Osteoblast (primary cell): Measurements from ENCODE around the gene PLA2G12A. TPM values are rescaled to one million over a fixed set of nuclear protein-coding genes. Genes with fewer than 3 reads are reported as not detected.

Source experiments
- DNase-seq: peaks from one replicate; pipeline ENCODE4 v3.0.0; 2011; ENCODE audit warnings: low spot score, mixed read lengths; ENCODE audit not compliant: insufficient read length; ENCODE audit errors: missing footprints
- H2AFZ ChIP-seq: 2 replicates; pipeline ENCODE4 v1.6.0; 2011; ENCODE audit warnings: mild to moderate bottlenecking, low read length
- H3K27ac ChIP-seq: 2 replicates; pipeline ENCODE4 v1.5.1; 2011; ENCODE audit warnings: mild to moderate bottlenecking, low read depth, low read length, moderate library complexity
- H3K27me3 ChIP-seq: 2 replicates; pipeline ENCODE4 v1.6.0; 2012; ENCODE audit warnings: mild to moderate bottlenecking, control low read depth, inconsistent platforms, low read length, moderate library complexity; ENCODE audit not compliant: insufficient read depth
- H3K36me3 ChIP-seq: 2 replicates; pipeline ENCODE4 v1.5.1; 2011; ENCODE audit warnings: mild to moderate bottlenecking, low read length, control low read depth, moderate library complexity; ENCODE audit not compliant: insufficient read depth
- H3K4me1 ChIP-seq: 2 replicates; pipeline ENCODE4 v1.5.1; 2011; ENCODE audit warnings: mild to moderate bottlenecking, low read length, control low read depth, moderate library complexity; ENCODE audit not compliant: insufficient read depth
- H3K4me2 ChIP-seq: 2 replicates; pipeline ENCODE4 v1.6.0; 2011; ENCODE audit warnings: mild to moderate bottlenecking, low read length; ENCODE audit not compliant: insufficient read depth
- H3K4me3 ChIP-seq: fragments of 200-600 bp; sonication (generic); 3 replicates; pipeline ENCODE4 v1.5.1; 2012; ENCODE audit warnings: mild to moderate bottlenecking, low read length, inconsistent platforms; ENCODE audit not compliant: insufficient read depth
- H3K79me2 ChIP-seq: 2 replicates; pipeline ENCODE4 v1.6.0; 2012; ENCODE audit warnings: mild to moderate bottlenecking, low read length, control low read depth, inconsistent platforms; ENCODE audit not compliant: insufficient read depth
- H3K9me3 ChIP-seq: 2 replicates; pipeline ENCODE4 v1.5.1; 2011; ENCODE audit warnings: low read depth, low read length, control low read depth
- H4K20me1 ChIP-seq: 2 replicates; pipeline ENCODE4 v1.6.0; 2012; ENCODE audit warnings: mild to moderate bottlenecking, low read length, control low read depth; ENCODE audit not compliant: insufficient read depth
- total RNA-seq: library from RNA; depleted of rRNA; stranded (reverse); fragments of >200 nt; gene quantifications from 2 replicates; pipeline ENCODE4 v1.2.3, GENCODE V29; 2012
- TF ChIP-seq, protein P1 (sequence below): IDR thresholded peaks from 2 replicates; pipeline ENCODE4 v1.5.1; 2011; ENCODE audit warnings: mild to moderate bottlenecking, low read depth, low read length, moderate library complexity; ENCODE audit errors: extremely low read depth

PLA2G12A gene
- total RNA-seq, 1 donor: 16.3 TPM

DNA sequence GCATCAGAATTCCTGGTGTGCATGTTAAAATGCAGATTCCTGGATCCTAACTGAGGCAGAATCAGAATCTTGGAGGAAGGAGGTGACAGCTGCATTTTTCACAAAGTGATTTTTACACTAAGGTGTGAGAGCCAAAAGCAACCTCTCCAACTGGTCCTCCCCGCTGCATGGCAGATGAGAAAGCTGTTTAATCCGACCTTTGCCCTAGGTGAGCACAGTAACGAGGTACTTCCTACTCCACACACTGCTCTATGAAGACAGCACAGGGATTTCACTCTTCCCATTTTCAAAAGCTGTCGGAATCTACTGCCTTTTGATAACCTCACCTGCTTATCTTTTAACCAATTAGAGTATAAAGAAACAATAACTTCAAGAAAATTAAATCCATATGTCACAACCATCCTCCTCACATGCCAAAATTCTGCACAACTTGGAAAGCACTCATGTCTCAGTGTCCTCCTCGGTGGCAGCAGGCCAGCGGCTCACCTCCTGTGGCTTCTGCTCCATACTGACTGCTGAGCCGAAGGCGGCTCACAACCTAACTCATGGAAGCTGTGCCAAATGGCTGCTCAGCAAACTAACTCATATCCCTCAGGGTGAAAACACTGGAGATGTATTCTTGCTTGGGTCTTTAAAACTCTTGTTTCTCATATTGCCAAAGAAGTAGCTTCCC lies 30.2 kb downstream of the PLA2G12A start:
- TF ChIP-seq, protein P1, sequence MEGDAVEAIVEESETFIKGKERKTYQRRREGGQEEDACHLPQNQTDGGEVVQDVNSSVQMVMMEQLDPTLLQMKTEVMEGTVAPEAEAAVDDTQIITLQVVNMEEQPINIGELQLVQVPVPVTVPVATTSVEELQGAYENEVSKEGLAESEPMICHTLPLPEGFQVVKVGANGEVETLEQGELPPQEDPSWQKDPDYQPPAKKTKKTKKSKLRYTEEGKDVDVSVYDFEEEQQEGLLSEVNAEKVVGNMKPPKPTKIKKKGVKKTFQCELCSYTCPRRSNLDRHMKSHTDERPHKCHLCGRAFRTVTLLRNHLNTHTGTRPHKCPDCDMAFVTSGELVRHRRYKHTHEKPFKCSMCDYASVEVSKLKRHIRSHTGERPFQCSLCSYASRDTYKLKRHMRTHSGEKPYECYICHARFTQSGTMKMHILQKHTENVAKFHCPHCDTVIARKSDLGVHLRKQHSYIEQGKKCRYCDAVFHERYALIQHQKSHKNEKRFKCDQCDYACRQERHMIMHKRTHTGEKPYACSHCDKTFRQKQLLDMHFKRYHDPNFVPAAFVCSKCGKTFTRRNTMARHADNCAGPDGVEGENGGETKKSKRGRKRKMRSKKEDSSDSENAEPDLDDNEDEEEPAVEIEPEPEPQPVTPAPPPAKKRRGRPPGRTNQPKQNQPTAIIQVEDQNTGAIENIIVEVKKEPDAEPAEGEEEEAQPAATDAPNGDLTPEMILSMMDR: no peak
- Histone ChIP-seq H3K79me2 (peaks cover 22% of the 10 kb centered on the region), H3K4me3 (no peak overlapping the region), H4K20me1 (no peaks in the 10 kb centered on the region), H3K4me2 (no peak overlapping the region), H3K9me3 (no peaks in the 10 kb centered on the region), H3K4me1 (peaks cover 6% of the 10 kb centered on the region), H3K36me3 (no peaks in the 10 kb centered on the region), H2AFZ (no peak overlapping the region), H3K27ac (no peak overlapping the region), H3K27me3 (no peaks in the 10 kb centered on the region)
- no peak for DNase-seq

DNA sequence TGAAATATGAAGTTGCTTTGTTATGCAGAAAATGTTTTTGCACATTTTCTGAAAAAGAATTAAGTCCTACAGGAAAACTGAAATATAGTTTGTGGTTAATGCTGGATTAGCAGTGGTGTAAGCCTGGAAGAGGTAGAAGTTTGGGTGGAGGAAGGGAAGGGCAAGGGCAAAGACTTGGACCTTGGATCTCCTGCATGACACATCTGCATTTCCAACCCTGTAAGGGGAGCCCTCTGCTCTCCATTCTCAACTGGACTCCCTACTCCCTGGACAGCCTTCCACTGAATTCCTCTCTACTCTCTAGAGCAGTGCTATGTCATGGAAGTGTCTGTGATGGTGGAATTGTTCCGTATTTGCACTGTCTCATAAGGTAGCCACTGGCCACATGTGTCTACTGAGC lies 31.2 kb downstream of the PLA2G12A start:
- peaks cover 6% of the 10 kb centered on the region for H3K4me1 ChIP-seq
- DNase-seq: no peak

DNA sequence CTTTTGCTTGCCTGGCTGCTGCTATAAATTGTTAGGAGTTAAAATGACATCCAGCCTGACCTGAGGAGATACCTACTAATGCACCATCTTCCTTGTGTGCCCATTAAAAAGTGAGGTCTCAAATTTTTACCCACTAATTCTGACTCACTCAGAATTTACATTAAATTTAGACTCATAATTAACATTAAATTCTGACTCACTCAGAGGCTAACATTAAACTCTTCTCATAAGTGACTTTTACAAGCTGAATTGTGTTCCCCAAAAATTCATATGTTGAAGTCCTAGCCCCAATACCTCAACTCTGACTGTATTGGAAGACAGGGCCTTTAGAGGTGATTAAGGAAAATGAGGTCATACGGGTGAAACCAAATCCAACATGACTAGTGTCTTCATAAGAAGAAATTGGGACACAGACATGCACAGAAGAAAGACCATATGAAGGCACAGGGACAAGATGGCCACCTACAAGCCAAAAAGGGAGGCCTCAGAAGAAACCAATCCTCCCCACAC lies 38.4 kb downstream of the PLA2G12A start:
- no peak for DNase-seq
- Histone ChIP-seq H3K27me3 (no peaks in the 10 kb centered on the region), H3K9me3 (no peaks in the 10 kb centered on the region), H3K4me2 (no peak overlapping the region), H2AFZ (no peak overlapping the region), H3K4me1 (no peaks in the 10 kb centered on the region), H3K27ac (no peak overlapping the region), H3K4me3 (no peak overlapping the region), H4K20me1 (no peaks in the 10 kb centered on the region), H3K36me3 (peaks cover 25% of the 10 kb centered on the region), H3K79me2 (no peaks in the 10 kb centered on the region)
- TF ChIP-seq, protein P1: no peak

More for the DNA sequence above, 31.2 kb downstream of the PLA2G12A start:
- H3K36me3 ChIP-seq: peaks cover 8% of the 10 kb centered on the region
- H3K79me2 ChIP-seq: peaks cover 22% of the 10 kb centered on the region
- H2AFZ ChIP-seq: no peak overlapping the region
- TF ChIP-seq, protein P1: no peak
- H3K9me3 ChIP-seq: no peaks in the 10 kb centered on the region
- H4K20me1 ChIP-seq: no peaks in the 10 kb centered on the region
- H3K27ac ChIP-seq: no peak overlapping the region
- no peaks in the 10 kb centered on the region for H3K27me3 ChIP-seq
- no peak overlapping the region for H3K4me3 ChIP-seq
- no peak overlapping the region for H3K4me2 ChIP-seq

DNA sequence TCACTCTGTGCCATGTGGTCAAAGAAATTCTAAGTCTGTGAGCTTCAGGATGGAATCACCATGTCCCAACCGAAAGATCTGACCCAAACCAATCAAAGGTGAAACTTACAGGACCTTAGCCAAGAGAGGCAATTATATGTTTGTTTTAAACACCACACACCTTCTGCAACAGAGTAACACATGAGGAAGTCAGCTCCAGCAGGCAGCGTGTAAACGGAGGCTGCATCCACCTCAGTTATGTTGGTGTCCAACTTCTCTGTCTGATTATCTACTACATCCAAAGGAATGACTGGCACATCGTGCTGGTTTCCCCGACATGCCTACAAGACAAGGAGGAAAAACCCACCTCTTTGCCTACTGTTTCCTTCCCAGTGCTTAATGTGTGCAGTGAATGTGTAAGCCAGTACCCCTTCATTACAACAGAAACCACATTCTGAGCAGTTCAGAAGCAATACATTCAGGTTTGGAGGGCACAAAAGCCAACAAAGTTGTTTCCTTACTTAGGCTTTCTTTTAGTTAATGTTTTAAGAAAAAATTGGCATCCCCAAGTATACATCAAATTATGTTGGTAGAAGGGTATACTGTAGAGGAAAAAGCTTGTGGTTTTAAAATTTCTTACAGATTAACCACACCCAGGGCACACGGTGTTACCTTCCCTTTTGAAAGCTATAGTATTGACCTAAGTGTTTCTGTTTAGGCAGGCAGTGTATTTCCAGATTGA lies 39.0 kb downstream of the PLA2G12A start:
- peaks cover 27% of the 10 kb centered on the region for H3K36me3 ChIP-seq

More for the DNA sequence above, 39.0 kb downstream of the PLA2G12A start:
- H3K4me2 ChIP-seq: no peak overlapping the region
- H3K9me3 ChIP-seq: no peaks in the 10 kb centered on the region
- H3K4me3 ChIP-seq: no peak overlapping the region
- TF ChIP-seq, protein P1: no peak
- no peaks in the 10 kb centered on the region for H3K79me2 ChIP-seq
- no peaks in the 10 kb centered on the region for H3K4me1 ChIP-seq
- H3K27ac ChIP-seq: no peak overlapping the region
- H3K27me3 ChIP-seq: no peaks in the 10 kb centered on the region
- no peak for DNase-seq
- H2AFZ ChIP-seq: no peak overlapping the region
- H4K20me1 ChIP-seq: no peaks in the 10 kb centered on the region
